ENCODE measurements around the gene GSG1L.
A peak's percentile ranks its signal among the peaks of the same experiment; 100 is the strongest.

The GSG1L gene

GRCh38 chr16:27770271-27771196 lies 293.0 kb downstream of the GSG1L start:
- DNase-seq: no peak

GRCh38 chr16:27769561-27770255 lies 293.8 kb downstream of the GSG1L start:
- DNase-seq: no peak

DNA sequence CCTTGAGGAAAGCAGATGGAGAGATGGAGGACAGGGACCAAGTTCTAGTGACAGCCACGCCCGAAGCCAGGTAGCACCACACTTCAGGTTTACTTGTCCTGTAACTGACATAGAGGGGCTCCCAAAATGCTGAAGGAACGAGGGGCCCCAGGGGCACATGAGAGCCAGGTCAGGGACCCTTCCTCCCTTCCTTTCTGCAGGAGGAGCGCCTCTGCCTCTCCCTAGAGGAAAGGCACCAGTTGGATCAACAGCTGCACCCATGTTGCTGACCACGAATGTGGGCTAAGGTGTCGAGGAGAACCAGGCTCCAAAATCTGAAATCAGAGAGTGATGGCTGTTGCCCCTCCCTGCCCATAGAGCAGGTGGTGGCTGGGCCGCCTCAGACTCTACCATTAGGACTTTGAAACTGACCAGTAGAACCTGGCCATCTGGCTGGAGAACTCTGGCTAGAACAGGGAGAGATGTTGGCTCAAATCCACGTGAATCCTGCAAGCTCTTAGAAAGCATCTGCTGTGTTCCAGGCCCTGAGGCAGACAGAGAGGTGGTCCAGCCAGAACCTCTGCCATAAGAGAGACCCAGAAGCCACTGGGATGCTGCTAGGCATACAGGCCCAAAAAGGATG lies 294.8 kb downstream of the GSG1L start:
- DNase-seq: no peak

GRCh38 chr16:27767971-27768591 lies 295.4 kb downstream of the GSG1L start:
- DNase-seq: no peak

- DNase-seq: no peak
Observed at GRCh38 chr16:27767081-27767480, 296.4 kb downstream of the GSG1L start.

GRCh38 chr16:27766236-27766925 lies 297.1 kb downstream of the GSG1L start:
- DNase-seq: no peak

DNA sequence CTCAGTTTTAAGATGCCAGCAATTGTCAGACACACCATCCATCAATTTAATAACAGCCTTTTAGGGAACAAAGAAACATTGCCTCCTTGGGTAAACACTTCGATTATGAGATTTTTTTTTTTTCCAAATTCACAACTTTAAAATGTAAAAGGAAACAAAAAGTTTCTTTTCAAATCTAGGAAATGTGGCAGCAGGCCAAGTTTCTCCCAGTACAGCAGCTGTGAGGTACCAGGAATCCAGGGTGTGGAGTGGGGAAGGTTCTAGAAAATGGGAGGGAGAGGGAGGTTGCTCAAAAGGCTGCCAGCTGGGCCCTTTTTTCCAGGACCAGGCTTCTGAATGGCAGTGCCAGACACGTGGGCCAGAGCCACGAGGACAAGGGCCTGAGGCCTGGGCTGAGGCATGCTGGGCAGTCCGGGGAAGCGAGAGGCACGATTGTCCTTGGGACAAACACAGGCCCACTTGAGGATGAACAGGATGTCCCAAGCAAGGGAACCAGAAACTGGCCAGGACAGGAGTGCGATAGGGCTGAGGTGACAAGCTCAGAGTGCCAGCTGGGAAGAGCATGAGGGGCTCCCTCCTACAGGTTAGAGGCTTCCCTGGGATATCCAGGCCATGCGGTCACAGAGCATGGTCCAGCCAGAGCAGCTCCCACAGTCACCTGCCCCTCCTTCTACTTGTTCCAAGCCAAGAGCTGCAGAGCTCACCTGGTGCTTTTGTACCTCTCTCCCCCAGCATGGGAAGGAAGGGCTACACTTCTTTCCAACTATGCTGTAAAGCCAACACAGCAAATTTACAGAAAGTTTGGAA lies 298.4 kb downstream of the GSG1L start:
- DNase-seq: no peak

- no peak for DNase-seq
Observed at GRCh38 chr16:27764427-27764826, 299.1 kb downstream of the GSG1L start.

DNA sequence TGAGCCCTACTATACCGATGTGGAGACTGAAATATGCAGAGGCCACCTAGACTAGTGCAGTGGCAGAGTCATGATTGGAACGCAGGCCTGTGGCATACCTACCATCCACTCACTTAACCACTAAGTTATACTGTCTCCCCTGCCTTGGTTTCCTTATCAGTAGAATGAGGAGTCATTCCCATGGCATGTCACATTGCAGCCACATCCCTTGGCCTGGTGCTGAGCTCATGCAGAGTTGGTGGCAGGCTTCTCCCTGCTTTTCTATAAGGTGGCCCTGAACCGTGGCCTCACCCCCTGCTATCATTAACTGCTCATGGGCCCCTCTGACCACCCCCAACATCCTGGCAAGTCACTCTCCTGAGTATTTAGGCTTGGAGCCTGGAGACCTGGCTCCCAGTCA lies 301.1 kb downstream of the GSG1L start:
- no peak for DNase-seq

GRCh38 chr16:27761816-27762215 lies 301.7 kb downstream of the GSG1L start:
- peak; percentile 16 to 62 for DNase-seq

DNA sequence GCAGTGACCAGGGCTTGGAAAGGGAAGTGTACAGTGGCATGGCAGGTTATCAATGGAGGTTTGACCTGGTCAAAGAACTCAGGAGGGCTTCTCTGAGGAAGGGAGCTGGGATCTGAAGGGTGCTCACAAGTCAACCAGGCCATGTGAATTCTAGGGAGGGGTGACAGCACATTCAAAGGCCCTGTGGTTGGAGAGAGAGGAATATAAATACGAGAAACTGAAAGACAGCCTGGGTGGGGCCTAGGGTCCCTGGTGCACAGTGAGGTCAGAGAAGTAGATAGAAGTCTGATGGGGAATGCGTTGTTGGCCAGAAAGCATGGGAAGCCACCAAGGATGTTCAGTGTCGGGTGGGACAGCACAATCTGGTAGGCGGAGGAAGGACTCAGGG lies 302.7 kb downstream of the GSG1L start:
- no peak for DNase-seq

DNA sequence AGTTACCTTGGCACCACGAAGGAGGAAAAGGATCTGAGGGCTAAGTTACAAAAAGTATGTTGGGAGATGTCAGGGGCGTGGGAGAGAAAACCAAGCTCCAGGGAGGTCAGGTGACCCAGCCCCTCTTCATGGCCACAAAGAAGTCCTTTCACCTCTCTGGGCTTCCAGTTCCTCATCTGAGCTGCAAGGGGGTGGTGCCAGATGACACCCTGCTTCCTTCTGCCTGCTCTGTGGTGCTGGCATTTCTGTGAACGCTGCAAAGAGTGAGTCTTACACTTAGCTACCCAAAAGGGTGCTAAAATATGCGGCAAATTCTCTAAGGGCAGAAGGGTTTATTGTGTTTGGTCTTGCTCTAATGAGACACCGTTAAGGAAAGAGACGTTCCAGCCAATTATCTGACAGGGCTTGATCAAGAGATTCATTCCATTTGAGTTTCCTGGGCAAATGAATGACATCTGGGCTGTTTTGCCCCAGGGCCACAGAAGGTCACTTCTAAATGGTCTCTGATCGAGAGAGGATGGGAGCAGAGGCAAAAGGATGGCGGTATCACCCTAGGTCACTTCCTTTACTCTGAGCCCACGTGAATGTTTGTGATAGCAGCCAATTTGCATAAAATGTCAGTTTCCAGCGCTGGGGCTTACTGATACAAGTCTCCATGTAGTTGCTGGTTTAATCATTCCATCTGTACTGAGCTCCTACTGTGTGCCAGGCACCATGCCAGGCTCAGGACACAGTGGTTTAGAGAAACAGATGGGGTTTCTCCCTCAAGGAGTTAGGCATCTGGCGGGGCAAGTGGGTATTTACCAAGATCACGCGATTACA lies 303.3 kb downstream of the GSG1L start:
- peak; percentile 74 to 87 for DNase-seq

GRCh38 chr16:27759301-27759871 lies 304.1 kb downstream of the GSG1L start:
- DNase-seq: peak; percentile 13 to 23

GRCh38 chr16:27758544-27758943 lies 305.0 kb downstream of the GSG1L start:
- DNase-seq: no peak

DNA sequence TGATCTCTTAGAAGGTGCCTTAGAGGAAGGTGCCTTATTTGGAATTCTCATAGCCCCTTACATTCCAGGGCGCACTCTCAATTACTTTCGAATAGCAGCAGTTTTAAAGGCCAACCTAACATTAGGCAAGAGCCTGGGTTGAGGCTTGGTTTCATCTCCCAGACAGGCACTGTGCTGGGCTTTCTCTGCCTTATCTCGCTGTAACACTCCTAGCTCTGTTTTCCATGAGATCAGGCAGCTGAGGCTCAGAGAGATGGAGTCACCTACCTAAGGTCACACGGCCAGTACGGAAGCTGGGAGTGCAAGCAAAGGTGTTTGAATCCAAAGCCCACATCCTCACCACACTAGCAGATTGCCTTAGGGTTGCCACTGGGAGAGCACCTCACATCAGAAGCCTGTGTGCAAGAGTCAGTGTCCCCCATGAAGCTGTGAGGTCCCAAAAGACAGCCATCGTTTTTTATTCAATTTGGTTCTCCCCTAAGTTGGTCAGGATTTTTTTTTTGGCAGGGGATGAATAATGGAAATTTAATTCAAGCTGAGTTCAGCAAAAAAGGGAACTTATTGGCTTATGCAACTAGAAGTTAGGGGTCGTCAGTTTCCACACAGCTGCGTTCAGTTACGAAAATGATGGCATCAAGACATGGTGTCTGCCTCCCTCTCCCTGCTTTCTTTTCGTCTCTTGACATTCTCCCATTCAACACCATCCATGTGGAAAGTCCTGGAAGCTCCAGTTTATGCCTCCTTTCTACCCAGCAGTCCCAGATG lies 307.1 kb downstream of the GSG1L start:
- DNase-seq: peak in 1 of 2 donors; percentile 43

DNA sequence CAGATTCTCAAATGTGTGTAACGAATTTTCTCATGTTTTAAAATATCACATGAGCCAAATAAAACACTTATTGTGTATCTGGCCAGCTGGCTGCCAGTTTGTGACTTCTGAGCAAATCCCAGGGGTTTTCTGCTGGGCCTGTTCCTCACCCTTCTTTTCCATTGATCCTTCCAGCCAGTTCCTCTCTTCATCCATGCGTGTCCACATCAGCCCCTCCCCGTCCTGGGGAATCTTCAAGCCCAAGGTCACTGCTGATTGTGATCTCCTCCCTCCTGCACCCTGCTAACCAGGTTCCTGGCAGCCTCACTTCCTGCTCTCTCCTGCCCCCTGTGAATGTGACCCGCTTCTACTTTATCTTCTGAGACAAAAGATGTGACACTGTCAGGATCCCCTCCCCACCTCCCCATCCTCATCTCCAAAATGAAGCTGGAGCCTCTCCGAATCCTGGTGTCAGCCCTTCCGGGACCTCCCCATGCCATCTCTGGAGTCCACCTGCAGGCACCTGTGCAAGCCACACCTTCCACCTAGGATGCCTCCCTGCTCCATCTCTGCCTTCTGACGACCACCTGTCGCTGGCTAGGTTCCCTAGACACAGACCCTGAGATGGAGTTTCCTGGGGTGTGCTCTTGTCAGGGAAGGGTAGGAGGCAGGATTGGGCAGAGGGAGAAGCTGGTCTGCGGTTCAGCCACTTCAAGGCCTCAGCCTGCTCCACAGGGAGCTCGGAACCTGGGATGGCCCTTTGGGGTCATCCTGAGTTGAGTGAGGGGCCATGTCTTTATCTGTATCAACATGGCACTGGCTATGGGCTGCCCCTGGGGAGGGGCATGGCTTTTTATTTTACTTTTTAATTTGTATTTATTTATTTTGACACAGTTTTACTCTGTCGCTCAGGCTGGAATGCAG lies 308.5 kb downstream of the GSG1L start:
- DNase-seq: no peak

- DNase-seq: no peak
Observed at GRCh38 chr16:27753563-27753962, 310.0 kb downstream of the GSG1L start.

- no peak for DNase-seq
Observed at GRCh38 chr16:27752241-27752640, 311.3 kb downstream of the GSG1L start.

All from inflammatory macrophage (primary cell).